ENCODE data around the gene PDSS2. TPM values are rescaled to one million over a fixed set of nuclear protein-coding genes. Genes with fewer than 3 reads are reported as not detected.

The PDSS2 gene
- total RNA-seq, 1 experiment from 2014 or later: 16.1 TPM

GRCh38 chr6:107496892-107497684, 37.7 kb upstream of the PDSS2 start:
- H3K27me3 ChIP-seq (replicated peaks; ENCODE audit: insufficient read depth, low read depth, low read length, poor library complexity): peaks cover 5% of the 10 kb centered on the region
- TF ChIP-seq CTCF (conservative IDR thresholded peaks at IDR 0.05; ENCODE audit: low read depth, low read length) (no peak), EZH2 (IDR thresholded peaks at IDR 0.05; ENCODE audit: borderline replicate concordance, low read depth, low read length, poor library complexity, severe bottlenecking) (no peak)
- POLR2A ChIA-PET (ENCODE audit: low non-redundant PET): no interaction called here
- intact Hi-C loops (cut with micrococcal nuclease; ENCODE audit: unreplicated experiment): no loop called here
- H3K4me1 ChIP-seq (ENCODE audit: insufficient read depth, low read length, poor library complexity, severe bottlenecking): peaks cover 9% of the 10 kb centered on the region
- H3K27ac ChIP-seq (ENCODE audit: low read depth, low read length, poor library complexity, severe bottlenecking): no peak overlapping the region
- DNase-seq (ENCODE audit: low spot score): no peak
- no peak overlapping the region for H3K4me3 ChIP-seq (ENCODE audit: low read depth, low read length, poor library complexity, severe bottlenecking)
- CTCF ChIA-PET: no interaction called here
- H3K36me3 ChIP-seq (ENCODE audit: insufficient read depth, low read length, poor library complexity, severe bottlenecking): no peaks in the 10 kb centered on the region
- H3K9me3 ChIP-seq (ENCODE audit: low read depth, low read length, poor library complexity, severe bottlenecking): no peaks in the 10 kb centered on the region
- no TSS peak for BruUV-seq (replicated peaks)

- Histone ChIP-seq H3K4me1 (ENCODE audit: insufficient read depth, low read length, poor library complexity, severe bottlenecking) (peaks cover 9% of the 10 kb centered on the region), H3K4me3 (ENCODE audit: low read depth, low read length, poor library complexity, severe bottlenecking) (no peak overlapping the region), H3K27me3 (replicated peaks; ENCODE audit: insufficient read depth, low read depth, low read length, poor library complexity) (peaks cover 15% of the 10 kb centered on the region), H3K9me3 (ENCODE audit: low read depth, low read length, poor library complexity, severe bottlenecking) (no peaks in the 10 kb centered on the region), H3K27ac (ENCODE audit: low read depth, low read length, poor library complexity, severe bottlenecking) (no peak overlapping the region), H3K36me3 (ENCODE audit: insufficient read depth, low read length, poor library complexity, severe bottlenecking) (no peaks in the 10 kb centered on the region)
- DNase-seq (ENCODE audit: low spot score): no peak
- ChIA-PET POLR2A (ENCODE audit: low non-redundant PET) (no interaction called here), CTCF (no interaction called here)
- BruUV-seq (replicated peaks): no TSS peak
- TF ChIP-seq EZH2 (IDR thresholded peaks at IDR 0.05; ENCODE audit: borderline replicate concordance, low read depth, low read length, poor library complexity, severe bottlenecking) (no peak), CTCF (conservative IDR thresholded peaks at IDR 0.05; ENCODE audit: low read depth, low read length) (no peak)
- intact Hi-C loops (cut with micrococcal nuclease; ENCODE audit: unreplicated experiment): no loop called here
These were observed 36.6 kb upstream of the PDSS2 start for GRCh38 chr6:107495971-107496370.

GRCh38 chr6:107495196-107495643, 35.9 kb upstream of the PDSS2 start:
- Histone ChIP-seq H3K4me1 (ENCODE audit: insufficient read depth, low read length, poor library complexity, severe bottlenecking) (peaks cover 9% of the 10 kb centered on the region), H3K27ac (ENCODE audit: low read depth, low read length, poor library complexity, severe bottlenecking) (no peak overlapping the region), H3K9me3 (ENCODE audit: low read depth, low read length, poor library complexity, severe bottlenecking) (no peaks in the 10 kb centered on the region), H3K27me3 (replicated peaks; ENCODE audit: insufficient read depth, low read depth, low read length, poor library complexity) (peaks cover 19% of the 10 kb centered on the region), H3K4me3 (ENCODE audit: low read depth, low read length, poor library complexity, severe bottlenecking) (no peak overlapping the region), H3K36me3 (ENCODE audit: insufficient read depth, low read length, poor library complexity, severe bottlenecking) (no peaks in the 10 kb centered on the region)
- DNase-seq (ENCODE audit: low spot score): no peak
- BruUV-seq (replicated peaks): no TSS peak
- intact Hi-C loops (cut with micrococcal nuclease; ENCODE audit: unreplicated experiment): no loop called here
- ChIA-PET CTCF (no interaction called here), POLR2A (ENCODE audit: low non-redundant PET) (no interaction called here)
- TF ChIP-seq EZH2 (IDR thresholded peaks at IDR 0.05; ENCODE audit: borderline replicate concordance, low read depth, low read length, poor library complexity, severe bottlenecking): no peak
